GM12878 (cell line): ENCODE data around the gene PGBD5. TPM values are rescaled to one million over a fixed set of nuclear protein-coding genes. Genes with fewer than 3 reads are reported as not detected.

Experiments
- ATAC-seq: fragments of 200-7000 bp; cut with Tn5 transposase; 3 replicates; pipeline ENCODE4 v1.9.1; 2020; ENCODE audit warnings: mild to moderate bottlenecking, moderate library complexity
- BruUV-seq: library from RNA; stranded (reverse); fragments of 400-500 nt; replicated peaks from 2 replicates; lab custom pipeline; 2021; lab: Mats Ljungman, UMichigan
- CTCF ChIA-PET: fragments of 300-600 bp; sonication (Branson Sonifier 250); formaldehyde crosslinking; extraction: SDS; loops from one replicate; lab custom pipeline; 2021; ENCODE audit warnings: inconsistent platforms; lab: Yijun Ruan, JAX
- POLR2A ChIA-PET: fragments of 350-600 bp; formaldehyde crosslinking; extraction: SDS; loops from one replicate; lab custom pipeline; 2021; ENCODE audit warnings: inconsistent platforms; lab: Charles Lee
- RAD21 ChIA-PET: fragments of 300-600 bp; sonication (Branson Sonifier 250); formaldehyde crosslinking; loops from one replicate; lab custom pipeline; 2023; ENCODE audit warnings: antibody characterized with exemption; ENCODE audit not compliant: unreplicated experiment; lab: Charles Lee
- SMC1A ChIA-PET: fragments of 300-600 bp; sonication (Branson Sonifier 250); formaldehyde crosslinking; loops from one replicate; lab custom pipeline; 2023; ENCODE audit not compliant: unreplicated experiment, uncharacterized antibody; lab: Charles Lee
- DNase-seq: peaks from one replicate; pipeline ENCODE4 v3.0.0-alpha.2; 2011; ENCODE audit warnings: low read depth, low spot score
- FAIRE-seq: peaks from 3 replicates; lab custom pipeline; 2011; peaks lifted over from hg19 to GRCh38; lab: Jason Lieb, UNC
- H2AFZ ChIP-seq: 2 replicates; pipeline ENCODE4 v1.6.0; 2011; ENCODE audit warnings: low read depth, low read length, control low read depth; ENCODE audit not compliant: control insufficient read depth
- H3K27ac ChIP-seq: 2 replicates; pipeline ENCODE4 v1.5.1; 2011; ENCODE audit warnings: control low read depth; ENCODE audit not compliant: control insufficient read depth, insufficient read depth
- H3K27me3 ChIP-seq, 2 experiments: replicated peaks in 1 of 2; 2 replicates each; pipeline versions ENCODE4 v1.6.0 to v1.6.1; 2011; ENCODE audit warnings: low read length in 1 of 2; ENCODE audit not compliant: control insufficient read depth in 2 of 2, insufficient read depth in 2 of 2
- H3K36me3 ChIP-seq, 2 experiments: 2 replicates each; pipeline ENCODE4 v1.5.1; 2011; ENCODE audit warnings: low read length in 1 of 2; ENCODE audit not compliant: control insufficient read depth in 2 of 2, insufficient read depth in 2 of 2
- H3K4me1 ChIP-seq: 2 replicates; pipeline ENCODE4 v1.6.1; 2011; ENCODE audit warnings: mild to moderate bottlenecking, low read length, moderate library complexity, mixed read lengths; ENCODE audit not compliant: control insufficient read depth, insufficient read depth
- H3K4me2 ChIP-seq: 2 replicates; pipeline ENCODE4 v1.6.0; 2011; ENCODE audit warnings: control low read depth; ENCODE audit not compliant: control insufficient read depth, insufficient read depth
- H3K4me3 ChIP-seq: fragments of 200-600 bp; sonication (generic); 2 replicates; pipeline ENCODE4 v1.5.1; 2016
- H3K79me2 ChIP-seq: 2 replicates; pipeline ENCODE4 v1.6.0; 2011; ENCODE audit warnings: low read length; ENCODE audit not compliant: control insufficient read depth, insufficient read depth
- H3K9ac ChIP-seq: 2 replicates; pipeline ENCODE4 v1.8.0; 2011; ENCODE audit warnings: low read length, control low read depth, mixed read lengths; ENCODE audit not compliant: control insufficient read depth, insufficient read depth
- H3K9me3 ChIP-seq: replicated peaks from 3 replicates; pipeline ENCODE4 v1.5.1; 2011; ENCODE audit warnings: mild to moderate bottlenecking, low read length; ENCODE audit not compliant: control insufficient read depth, insufficient read depth
- H4K20me1 ChIP-seq: 2 replicates; pipeline ENCODE4 v1.6.0; 2011; ENCODE audit not compliant: control insufficient read depth, insufficient read depth
- MEF2B ChIP-seq: fragments of 450-650 bp; IDR thresholded peaks from 2 replicates; pipeline ENCODE4 v1.6.1; 2018; ENCODE audit warnings: mild to moderate bottlenecking, moderate library complexity; ENCODE audit not compliant: partially characterized antibody, poor library complexity, severe bottlenecking
- MYC ChIP-seq: IDR thresholded peaks from 2 replicates; pipeline ENCODE4 v1.6.1; 2011; ENCODE audit warnings: mild to moderate bottlenecking, low read length, moderate library complexity, inconsistent platforms; ENCODE audit not compliant: insufficient read depth, insufficient replicate concordance, insufficient read length, severe bottlenecking
- NBN ChIP-seq: fragments of 450-650 bp; IDR thresholded peaks from 2 replicates; pipeline ENCODE4 v1.6.1; 2016
- WGBS: methylation state at CpG from one replicate; pipeline ENCODE4 v1.1.6; 2016; ENCODE audit warnings: low lambda C conversion rate; ENCODE audit not compliant: insufficient replicate concordance, insufficient coverage; ENCODE audit errors: missing lambda C conversion rate; 5-methylcytosine and 5-hydroxymethylcytosine counted together
- in situ Hi-C: fragments of 300-500 bp; cut with MboI; formaldehyde crosslinking; loops from 9 replicates; pipeline ENCODE4 v1.14.3; 2018; ENCODE audit warnings: mixed read lengths
- intact Hi-C: fragments of 100-400 bp; cut with micrococcal nuclease; formaldehyde crosslinking; loops from one replicate; pipeline ENCODE4 v1.14.2; 2022; ENCODE audit not compliant: unreplicated experiment
- polyA plus RNA-seq, 11 experiments: library from polyadenylated mRNA; depleted of rRNA in 4 of 11; unstranded in 6 of 11; stranded (reverse) in 5 of 11; fragments of >200 nt; fragmentation: Nextera tagmentation in 4 of 11; fragmentation: Illumina TruSeq in 1 of 11; extraction: Ambion mirVana in 4 of 11; extraction: Trizol in 1 of 11; gene quantifications; 1 replicate in 1 of 11; 2 replicates in 10 of 11; pipeline versions ENCODE4 v1.2.1 to v1.2.3, GENCODE V29; 2011 to 2016; ENCODE audit warnings: inconsistent platforms in 2 of 11, missing spikeins in 2 of 11, low read depth in 1 of 11
- total RNA-seq, 4 experiments: library from RNA; depleted of rRNA in 3 of 4; stranded (reverse); fragments of >200 nt in 3 of 4; fragmentation: Illumina TruSeq in 1 of 4; extraction: Trizol in 1 of 4; gene quantifications; 2 replicates each; pipeline versions ENCODE4 v1.2.1 to v1.2.3, GENCODE V29; 2013 to 2021
- TF ChIP-seq, protein P1 (sequence below): fragments of 450-650 bp; IDR thresholded peaks from 2 replicates; pipeline ENCODE4 v1.6.1; 2017; ENCODE audit warnings: mild to moderate bottlenecking

Gene PGBD5
- total and polyA plus RNA-seq, 10 of the 15 experiments (the other 5 are each of a cell fraction or from before 2014, with no cell fraction given), result 0.03 TPM; not detected in 9

DNA sequence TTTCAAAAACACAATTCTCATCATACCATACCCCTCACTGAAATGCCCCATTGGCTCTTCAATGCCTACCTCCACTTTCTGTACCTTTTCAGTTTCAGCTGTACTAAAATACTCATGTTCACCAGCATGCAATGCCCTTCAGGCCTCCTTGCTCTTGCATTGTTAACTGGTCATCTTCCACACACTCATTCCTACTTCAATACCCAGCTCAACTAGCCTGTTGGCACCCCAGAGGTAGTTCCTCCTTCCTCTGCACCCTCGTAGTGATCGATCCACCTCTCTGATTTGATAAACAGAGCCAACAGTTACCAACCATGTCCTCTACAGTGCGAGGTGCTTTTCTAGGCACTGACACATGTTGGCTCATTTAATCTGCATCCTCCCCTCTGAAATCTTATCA is 46.7 kb downstream of the PGBD5 start (continued):
- TF ChIP-seq, protein P1, sequence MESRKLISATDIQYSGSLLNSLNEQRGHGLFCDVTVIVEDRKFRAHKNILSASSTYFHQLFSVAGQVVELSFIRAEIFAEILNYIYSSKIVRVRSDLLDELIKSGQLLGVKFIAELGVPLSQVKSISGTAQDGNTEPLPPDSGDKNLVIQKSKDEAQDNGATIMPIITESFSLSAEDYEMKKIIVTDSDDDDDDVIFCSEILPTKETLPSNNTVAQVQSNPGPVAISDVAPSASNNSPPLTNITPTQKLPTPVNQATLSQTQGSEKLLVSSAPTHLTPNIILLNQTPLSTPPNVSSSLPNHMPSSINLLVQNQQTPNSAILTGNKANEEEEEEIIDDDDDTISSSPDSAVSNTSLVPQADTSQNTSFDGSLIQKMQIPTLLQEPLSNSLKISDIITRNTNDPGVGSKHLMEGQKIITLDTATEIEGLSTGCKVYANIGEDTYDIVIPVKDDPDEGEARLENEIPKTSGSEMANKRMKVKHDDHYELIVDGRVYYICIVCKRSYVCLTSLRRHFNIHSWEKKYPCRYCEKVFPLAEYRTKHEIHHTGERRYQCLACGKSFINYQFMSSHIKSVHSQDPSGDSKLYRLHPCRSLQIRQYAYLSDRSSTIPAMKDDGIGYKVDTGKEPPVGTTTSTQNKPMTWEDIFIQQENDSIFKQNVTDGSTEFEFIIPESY, result no peak
- TF ChIP-seq, all 136 proteins: peak for 0

DNA sequence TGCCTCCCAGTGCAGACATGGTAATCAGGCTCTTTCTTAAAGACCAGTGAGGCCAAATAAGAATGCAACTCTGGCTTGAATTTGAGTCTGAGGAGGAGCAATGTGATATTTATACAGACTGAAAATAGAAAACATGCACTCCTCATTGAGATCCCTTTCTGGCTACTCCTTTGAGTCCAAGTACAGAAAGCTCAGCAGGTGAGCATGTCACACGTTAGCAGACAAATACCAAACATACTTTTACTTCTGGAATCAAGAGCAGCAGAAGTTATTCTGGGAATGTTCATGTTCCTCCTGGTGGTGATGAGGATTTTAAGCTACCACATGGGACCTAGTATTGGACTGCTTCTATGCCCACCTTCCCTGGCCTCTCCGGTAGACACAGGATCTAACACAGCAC is 48.3 kb downstream of the PGBD5 start:
- no peak overlapping the region for H3K27ac ChIP-seq
- intact Hi-C loops (no loop called here), in situ Hi-C loops (no loop called here)
- no peak overlapping the region for H3K9ac ChIP-seq
- no peaks in the 10 kb centered on the region for H3K79me2 ChIP-seq
- ATAC-seq, result no peak
- H3K9me3 ChIP-seq, result peaks cover 2% of the 10 kb centered on the region; the same call in 1 of the 3 replicates
- WGBS, result 32% methylated on average over 2 of the region's 2 CpGs
- H4K20me1 ChIP-seq, result no peaks in the 10 kb centered on the region
- SMC1A ChIA-PET, result no interaction called here
- no peak for DNase-seq
- H3K4me2 ChIP-seq, result no peak overlapping the region
- RAD21 ChIA-PET, result no interaction called here
- no TSS peak for BruUV-seq
- H3K4me1 ChIP-seq, result no peaks in the 10 kb centered on the region
- H3K4me3 ChIP-seq, result no peak overlapping the region
- H2AFZ ChIP-seq, result no peak overlapping the region
- no peak for FAIRE-seq
- CTCF ChIA-PET, result no interaction called here
- peaks cover 1 to 2% of the 10 kb centered on the region in 2 experiments; a peak in 3 of 4 replicates for H3K27me3 ChIP-seq
- no peaks in the 10 kb centered on the region for H3K36me3 ChIP-seq
- POLR2A ChIA-PET, result no interaction called here
- TF ChIP-seq NBN (no peak), MEF2B (no peak), MYC (no peak)
